AG08396 (cell line): ENCODE results near the gene SYT15.

Experiments
- DNase-seq: peaks from one replicate; pipeline ENCODE4 v3.0.0; 2012; ENCODE audit warnings: low spot score, mixed read lengths

The SYT15 gene

DNA sequence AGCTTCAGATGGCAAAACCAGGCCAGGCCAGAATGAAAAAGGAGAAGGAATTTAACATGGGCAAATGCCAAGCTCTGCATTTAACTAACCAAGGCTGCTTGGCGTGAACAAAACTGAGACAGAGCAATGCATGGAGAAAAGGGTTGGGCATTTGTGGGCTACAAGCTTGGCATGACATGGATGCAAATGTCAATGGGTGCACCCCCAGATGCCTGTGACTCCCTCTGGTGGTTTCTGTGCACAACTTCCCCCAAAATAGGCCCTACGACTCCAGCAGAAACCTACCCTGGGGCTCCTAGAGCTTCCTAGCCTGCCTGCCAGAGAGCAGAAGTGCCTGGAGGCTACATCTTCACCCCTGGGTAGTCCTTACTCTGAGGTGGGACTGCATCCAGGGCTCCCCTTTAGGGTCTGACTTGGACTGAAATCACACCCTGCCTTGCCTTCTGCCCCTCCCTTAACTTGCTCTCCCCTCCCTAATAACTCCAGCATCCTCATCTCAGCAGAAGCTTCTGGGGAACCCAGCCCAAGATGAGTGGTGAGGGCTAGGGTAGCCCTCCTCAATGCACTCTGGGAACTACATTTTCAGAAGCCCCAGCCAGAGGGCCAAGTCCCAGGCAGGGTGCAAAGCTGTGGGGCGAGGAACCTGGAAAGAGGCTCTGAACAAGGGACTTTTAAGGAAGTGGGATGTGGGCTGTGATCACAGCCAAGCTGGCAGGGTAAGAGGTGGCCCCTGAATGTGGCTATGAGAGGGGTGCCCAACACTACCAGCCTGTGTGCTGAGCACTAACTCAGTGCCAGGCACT is 33.7 kb upstream of the SYT15 start:
- DNase-seq, result peak; percentile 86

DNA sequence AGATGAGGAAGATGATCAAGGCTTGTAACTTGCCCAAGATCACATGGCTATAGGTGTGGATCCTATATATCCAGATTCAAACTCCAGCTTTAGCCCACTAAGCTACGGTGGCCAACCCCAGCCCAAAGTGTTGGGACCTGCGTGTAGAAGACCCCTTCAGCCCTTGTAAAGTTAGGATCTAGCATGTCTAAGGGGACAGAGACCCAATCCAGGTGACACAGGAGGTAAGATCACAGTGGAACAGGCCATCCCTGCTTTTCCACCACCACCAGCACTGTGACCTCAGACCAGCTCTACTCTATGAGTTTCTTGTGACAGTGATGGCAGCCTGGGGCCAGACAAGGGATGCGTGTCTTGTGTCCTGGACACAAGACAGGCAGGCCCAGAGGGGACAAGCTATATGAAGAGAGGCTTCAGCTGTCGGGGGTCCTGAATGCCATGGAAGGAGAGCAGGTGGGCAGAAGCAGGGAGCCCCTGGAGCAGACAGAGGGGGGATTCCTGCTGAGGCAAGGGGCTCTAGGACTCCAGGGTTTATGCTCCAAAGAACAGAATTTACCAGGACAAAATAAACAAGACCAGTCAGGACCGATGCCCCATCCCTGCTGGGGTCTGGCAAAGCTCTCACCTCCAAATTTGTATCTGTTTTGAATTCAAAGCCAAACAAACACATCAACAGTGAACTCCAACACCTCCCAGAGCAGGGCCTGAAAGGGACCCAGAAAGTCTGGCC is 32.9 kb upstream of the SYT15 start:
- peak; percentile 36 for DNase-seq

DNA sequence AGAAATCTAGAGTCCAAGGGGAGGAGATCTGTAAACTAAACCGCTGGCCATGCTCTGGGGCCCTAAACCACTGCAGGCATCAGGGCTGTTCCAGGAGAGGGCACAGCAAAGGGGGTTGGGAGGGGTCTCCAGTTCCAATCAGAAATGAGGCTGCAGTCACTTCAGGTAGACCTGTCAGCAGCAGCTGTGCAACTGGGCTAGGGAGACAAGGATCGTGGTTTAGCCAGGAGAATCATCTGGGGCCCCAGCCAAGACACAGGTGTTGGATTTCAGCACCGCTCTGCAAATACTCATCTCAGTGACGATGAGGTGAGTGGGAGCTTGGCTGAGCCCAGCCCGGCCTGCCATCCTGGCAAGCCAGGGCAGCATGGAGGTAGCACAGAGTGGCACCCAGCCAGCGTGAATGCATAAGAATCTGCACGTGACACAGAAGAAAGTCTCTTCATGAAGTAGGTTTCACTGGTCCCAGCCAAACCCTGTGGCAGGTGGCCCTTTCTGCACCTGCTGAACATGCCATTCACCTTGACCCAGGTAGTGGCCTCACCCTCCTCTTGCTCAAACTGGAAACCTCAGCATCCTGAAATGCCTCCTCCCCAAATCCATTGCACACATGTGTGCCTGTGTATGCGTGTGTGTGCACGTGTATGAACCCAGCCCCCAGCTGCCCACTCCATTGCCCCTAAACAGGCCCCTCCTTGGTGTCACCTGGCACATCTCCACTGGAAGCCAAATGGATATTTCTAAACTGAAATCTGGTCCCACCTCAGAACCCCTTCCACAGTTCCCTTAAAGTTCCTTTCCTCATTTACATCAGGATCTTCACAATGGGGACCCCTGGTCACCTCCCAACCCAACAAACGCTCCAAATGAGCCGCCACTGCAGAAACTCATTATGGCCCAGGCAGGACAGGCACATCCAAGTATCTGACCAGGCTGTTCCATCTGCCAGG is 32.1 kb upstream of the SYT15 start:
- DNase-seq, result peak; percentile 29

DNA sequence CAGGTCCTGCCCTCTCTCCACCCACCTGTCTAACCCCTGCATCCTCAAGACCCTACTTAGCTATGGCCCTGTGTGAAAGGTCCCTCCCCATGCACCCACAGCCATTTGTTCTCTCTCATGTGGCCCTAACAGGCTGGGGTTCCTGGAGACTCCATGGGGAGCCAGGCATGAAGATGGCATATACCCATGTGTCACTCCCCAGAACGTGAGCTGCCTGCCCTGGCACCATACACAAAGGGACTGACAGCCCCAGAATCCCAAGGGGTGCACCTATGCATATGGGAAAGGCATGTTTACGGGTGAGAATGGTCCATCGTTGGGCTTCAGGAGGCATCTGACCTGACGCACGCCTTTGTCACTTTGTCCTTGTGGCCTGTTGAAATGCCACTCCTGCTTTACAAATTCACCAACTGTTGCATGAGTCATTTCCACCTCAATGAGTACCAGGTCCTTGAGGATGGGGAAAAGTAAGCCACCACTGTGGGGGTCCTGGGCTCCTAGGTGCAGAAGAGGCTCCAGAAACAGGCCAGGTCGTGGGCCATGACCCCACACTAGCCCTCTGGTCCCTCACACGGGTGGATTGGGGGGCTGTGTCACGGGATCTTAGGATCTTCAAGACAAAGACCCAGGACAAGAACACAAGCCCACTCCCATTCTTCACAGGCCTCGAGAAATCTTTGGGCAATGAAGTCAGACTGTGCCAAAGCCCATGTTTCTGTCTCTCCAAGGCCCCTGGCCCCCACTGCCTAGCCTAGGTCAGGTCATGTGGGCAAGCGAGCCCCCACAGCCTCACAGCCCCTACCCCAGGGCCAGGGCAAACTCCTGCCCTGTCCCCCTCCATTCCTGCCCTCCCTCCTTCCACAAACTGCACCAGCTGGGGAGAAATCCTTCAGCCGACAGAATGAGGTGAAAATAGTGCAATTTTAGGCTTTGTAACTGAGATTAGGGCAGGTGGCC is 31.1 kb upstream of the SYT15 start:
- DNase-seq, result peak; percentile 25

DNA sequence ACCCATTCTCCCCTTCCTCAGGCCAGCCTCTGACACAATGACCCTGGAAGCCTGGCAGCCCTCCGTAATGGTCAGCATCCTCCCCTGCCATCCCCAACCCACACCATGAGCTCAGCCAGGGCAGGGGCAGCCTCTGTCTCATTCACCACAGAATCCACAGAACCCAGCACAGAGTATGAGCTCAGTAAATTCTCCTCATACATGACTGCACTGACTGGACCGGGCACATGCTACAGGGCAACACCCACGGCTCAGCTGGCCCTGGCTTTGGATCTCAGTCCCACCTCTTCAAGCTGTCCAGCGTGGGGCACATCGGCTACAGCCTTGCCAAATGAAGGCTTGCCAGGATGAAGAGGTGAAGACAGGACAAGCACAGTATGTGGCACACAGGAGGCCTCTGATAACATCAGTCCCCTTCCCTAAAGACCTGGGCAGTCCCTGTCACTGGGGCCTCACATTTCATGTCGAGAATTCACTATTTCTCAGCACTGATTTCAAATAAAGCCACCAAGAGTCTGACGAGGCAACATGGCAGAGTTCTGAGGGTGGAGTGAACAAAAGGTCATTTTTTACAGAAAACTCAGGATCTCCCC is 30.3 kb upstream of the SYT15 start:
- DNase-seq, result peak; percentile 85

DNA sequence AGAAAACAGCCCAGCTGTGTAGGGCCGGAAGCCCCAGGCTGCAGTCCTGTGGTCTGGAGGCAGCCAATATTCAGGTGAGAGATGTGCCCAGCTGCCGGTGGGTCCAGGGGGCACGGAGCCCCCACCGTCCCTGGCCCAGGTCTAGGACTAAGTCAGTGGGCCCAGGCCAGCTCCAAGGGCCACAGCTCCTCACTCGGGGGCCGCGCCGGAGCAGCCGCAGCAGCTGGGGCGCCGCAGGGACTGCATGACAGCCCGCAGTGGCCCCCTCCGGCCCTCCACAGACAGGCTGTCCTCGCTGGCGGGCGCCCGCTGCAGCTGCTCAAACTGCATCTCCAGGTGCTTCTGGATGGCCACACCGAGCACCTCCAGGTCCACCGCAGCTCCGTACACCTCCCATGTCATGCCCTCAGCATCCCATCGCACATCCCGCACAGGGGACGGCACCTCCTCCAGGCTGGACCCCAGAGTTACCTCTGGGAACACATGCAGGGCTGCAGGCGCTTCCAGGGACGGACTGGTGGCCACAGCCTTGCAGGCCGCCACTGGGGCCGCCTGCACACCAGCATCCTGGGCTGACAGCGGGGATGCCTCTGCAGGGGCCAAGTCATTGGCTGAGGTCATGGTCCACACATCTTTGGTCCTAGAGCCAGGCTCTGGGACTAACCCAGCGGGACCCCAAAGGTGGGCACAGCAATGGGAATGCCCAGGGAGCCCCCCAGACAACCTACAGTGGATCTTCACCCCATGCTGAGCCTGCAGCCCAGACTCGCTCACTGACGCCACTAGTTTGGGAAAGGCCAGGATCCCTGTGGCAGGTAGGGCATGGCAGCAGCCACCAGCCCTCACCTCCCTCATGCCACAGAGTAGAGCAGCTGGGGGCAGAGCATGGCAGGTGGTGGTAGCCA is 29.5 kb upstream of the SYT15 start:
- peak; percentile 36 for DNase-seq

DNA sequence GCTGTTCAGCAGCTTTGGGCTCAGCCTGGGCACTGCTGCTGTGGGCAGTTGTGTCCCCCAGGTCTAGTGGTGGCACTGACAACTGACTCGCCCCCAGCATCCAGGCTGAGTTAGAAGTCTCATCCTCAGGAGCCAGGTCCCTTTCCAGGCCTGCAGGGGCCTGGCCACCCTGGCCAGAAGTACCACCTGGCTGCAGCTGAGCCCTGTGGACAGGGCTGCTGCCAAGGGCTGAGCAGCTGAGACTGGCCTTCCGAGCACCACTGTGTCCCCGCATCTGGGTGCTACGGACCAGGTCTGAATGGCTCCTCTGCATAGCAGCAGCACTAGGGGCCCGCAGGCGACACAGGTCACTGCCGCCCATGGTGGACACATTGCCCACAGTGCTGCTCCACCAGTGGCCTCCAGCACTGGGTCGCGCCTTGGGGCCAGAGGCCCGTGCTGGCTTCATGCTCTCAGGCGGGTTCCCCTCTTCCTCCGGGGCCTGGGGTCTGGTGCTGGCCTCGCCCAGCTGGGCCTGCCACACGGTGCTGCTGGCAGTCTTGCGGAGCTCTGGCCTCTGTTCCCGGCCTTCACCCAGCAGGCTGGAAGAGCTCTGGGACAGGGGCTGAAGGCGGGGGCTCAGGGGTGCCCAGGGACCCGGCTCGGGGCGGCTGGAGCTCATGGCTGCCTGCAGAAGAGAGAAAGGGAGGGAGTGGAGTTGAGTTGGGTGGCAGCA is 28.7 kb upstream of the SYT15 start:
- DNase-seq, result peak; percentile 43

DNA sequence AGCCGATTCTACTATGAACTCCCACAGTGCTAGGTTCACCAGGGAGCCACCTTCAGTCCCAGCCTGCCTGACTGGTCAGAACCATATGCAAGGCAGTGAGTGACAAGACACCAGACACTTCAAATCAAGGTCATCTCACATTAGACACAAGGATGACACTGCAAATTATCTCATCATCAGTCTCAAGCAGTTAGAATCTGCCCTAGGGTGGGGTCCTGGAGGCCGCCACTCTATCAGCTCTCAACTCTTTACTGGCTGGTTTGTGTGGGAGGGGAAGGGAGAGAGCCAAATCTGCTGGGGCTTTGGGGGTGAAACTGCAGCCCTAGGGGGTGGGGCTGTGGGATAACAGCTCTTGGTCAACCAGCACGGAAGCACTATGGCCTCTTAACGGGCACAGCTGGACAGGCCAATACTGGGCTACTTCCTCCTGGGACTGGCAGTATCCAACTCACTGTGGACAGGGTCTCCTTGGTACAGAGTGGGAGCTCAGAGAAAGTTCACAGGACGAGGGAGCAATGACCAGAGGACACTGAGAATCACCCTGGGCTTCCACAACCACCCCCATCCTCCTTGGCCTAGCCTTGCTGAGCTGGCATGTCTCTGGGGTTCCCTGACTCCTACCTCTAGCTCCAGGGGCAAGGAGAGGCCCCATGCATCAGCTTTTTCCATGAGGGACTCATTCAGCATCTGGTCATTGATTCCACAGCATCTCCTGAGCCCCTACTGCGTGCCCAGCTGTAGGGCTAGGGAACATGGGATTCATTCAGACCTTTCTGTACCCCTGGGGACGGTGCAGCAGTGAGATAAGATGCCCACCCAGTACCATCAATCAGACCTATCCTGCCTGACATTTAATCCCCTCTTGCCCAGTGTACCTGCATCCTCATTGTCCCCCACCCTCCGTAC is 27.9 kb upstream of the SYT15 start:
- DNase-seq, result peak; percentile 27

DNA sequence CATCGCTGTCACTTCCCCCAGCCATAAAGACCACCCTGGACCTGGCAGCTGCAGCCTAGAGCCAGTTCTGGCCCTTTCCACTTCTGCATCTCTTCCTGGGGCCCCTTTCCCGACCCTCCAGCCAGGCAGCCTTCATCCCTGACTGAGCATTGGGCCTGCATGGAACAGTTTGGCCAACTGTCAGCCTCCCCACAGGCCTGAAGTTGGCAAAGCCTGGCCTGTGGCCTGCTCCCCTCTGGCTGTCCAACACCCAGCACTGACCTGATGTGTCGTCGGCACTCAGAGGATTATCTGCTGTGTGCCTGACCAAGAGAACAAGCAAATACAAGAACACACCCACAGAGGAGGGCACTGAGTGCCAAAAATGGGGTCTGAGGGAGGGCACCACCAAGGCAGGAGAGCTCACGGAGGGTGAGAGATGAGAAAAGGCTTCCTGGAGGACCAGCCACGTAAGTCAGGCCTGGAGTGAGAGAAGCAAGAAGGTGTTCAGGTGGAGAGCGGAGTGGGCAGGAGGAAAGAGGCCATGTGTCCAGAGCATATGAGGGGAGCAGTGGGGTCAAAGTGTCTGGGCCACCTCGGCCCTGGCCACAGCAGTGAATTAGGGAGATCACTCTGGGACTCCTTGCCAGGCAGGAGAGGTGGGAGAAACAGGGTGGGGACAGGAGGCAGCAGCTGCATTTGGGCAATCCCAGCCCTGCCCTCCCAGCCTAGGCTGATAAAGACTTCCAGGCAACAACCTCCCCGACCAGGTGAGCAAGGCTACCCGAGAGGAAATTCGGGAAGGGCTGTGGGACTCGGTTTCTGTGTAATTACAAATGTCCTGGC is 27.0 kb upstream of the SYT15 start:
- no peak for DNase-seq

DNA sequence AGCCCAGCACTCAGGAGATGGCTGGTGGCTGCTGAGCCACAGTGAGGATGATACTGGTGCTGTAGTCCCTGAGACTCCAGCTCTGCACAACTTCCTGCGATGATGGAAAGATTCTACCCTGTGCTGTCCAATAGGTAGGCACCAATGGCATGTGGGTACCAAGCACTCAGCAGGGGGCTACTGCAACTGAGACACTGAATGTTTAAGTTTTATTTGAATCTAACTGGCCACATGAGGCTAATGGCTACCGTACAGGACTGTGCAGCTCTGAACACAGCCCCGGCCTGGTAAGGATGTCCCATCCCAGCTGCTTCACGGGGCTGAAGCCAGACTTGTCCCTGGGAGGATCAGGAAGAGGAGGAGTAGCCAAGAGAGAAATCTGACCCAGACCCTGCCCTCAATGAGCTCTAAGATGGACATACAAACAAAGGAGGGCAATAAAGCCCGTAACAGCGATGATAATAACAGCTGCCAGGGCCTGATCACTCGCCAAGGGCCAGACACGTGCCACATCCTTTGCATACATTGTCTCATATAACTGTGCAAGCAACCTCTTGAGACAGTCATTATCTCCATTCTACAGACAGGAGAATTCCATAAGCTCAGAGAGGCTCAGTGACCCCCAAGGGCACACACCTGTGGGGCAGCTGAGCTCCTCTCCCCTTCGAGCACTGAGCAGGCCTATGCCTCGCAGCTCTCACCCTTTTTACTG is 26.2 kb upstream of the SYT15 start:
- DNase-seq, result no peak

DNA sequence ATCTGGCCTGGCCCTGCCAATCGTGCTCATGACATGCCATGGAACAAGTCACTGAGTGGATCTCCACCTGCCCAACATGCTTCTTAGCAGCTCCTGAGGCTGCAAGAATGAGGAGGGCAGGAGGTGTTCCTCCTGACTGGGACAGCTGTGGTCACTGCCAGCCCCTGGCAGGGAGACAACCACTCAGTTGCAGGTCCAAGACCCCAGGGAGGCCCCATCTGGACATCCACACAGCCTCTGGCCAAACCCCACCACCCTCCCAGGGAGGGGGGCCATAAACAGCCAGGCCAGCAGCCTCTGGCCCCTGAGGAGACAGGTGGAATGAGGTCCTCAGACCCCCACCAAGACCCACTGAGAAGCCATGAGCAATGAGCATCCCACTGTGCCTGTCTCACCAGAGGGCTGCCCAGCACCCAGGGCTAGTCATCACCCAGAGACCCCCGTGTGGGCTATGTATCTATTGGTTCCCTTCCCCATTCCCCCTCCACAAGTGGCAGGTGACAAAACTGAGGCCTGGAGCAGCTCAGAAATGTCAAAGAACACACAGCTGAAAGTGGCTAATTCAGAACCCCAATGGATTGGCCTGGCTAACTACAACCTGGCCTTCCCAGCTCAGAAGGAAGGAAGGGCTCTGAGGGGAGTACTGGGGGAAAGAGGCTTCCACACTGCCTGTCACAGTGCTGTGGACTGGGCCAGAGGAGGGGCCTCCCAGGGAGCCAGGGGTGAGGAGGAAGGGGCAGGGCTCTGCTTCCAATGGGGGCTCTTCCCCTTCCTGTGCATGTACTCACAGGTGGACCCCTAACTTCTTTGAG is 25.5 kb upstream of the SYT15 start:
- DNase-seq, result no peak

DNA sequence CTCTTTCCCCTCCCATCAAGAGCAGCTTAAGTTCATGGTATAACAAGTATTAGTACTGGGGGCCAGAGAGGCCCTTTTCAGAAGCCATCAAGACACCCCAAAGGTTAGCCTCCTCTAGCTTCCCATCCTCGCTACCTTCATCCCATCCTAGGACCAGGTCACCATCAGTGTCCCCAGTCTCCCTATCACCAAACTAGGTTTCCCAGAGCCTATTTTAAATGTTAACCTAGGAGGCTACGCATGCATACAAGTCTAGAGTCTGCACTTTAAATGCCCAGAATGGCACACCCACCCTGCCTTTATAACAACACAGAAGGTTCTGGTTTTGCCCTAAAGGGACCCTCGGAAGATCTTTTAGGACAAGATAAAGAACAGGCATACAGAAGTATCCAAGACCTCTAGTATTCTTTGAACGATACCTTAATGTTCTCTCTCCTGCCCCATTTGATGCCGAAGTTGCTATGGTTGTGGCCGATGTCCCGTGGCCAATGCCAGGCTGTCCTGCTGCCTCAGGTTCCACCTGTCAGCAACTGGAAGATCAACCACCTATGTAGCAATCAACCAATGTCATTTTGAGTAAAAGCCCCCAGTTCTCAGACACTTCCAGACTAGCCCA is 24.7 kb upstream of the SYT15 start:
- no peak for DNase-seq

DNA sequence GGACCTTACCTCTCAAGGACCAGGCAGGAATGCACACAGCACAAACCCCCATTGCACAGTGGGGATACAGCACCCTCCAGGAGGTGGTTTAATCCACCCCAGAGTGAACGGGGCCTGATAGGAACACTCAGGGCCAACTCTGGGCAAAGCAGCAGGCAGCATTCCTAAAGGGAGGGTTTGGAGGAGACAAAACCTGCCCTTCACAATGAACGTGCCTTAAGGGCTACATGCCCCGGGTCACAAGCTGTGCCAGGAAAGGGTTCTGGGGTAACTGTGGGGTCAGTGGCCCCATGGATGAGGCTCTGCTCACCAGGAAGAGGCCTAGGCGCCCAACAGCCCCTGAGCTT is 23.6 kb upstream of the SYT15 start:
- no peak for DNase-seq

DNA sequence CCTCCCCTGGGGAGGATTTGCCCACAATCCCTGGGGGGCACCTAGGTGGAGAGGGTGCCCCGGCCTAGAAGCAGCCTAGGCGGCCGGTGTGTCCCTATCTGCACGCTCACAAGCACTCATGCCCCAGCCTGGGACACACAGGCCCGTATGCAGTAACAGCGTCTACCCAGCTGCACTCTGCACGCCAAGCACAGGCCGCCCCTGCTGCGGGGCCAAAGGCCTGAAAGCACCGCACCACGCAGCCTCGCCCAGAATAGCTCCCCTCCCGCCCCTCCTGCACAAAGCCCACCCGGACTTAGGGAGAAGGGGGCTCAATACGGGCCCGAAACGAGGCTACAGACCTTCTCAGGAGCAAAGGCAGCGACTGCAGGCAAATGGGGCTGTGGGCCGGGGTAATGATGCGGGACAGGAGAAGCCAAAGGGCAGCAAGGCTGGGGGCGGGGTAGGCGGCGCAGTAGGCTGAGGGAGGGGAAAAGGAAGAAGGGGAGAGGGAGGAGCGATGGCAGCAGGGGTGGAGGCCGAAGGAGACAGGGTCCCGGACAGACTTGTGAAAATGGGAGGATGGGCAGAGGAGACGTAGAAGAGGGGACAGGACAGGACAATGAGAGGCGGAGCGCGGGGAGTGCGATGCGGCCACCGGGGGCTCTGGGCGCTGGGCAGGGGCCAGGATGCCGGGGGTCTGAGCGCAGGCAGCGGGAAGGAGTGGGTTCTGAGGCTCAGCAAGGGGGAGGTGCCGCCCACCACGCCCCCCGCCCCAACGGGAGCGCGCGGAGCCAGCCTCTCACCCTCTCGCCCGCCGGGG is 23.0 kb upstream of the SYT15 start:
- no peak for DNase-seq
